GM15510 (cell line): ENCODE data around the gene CFAP52.

ENCODE experiments used
- POLR2A ChIP-seq: IDR thresholded peaks from 3 replicates; pipeline ENCODE4 v1.6.1; 2011; ENCODE audit warnings: borderline replicate concordance; ENCODE audit not compliant: insufficient read length; ENCODE audit errors: extremely low read depth

Gene CFAP52

GRCh38 chr17:9557161-9557755, 19.2 kb upstream of the CFAP52 start:
- TF ChIP-seq POLR2A: no peak

- TF ChIP-seq POLR2A: no peak
These were observed 18.6 kb upstream of the CFAP52 start for GRCh38 chr17:9557857-9558256.

GRCh38 chr17:9564104-9564503, 12.3 kb upstream of the CFAP52 start:
- no peak for TF ChIP-seq POLR2A

GRCh38 chr17:9566067-9566466, 10.4 kb upstream of the CFAP52 start:
- TF ChIP-seq POLR2A: no peak

GRCh38 chr17:9568004-9568403, 8.4 kb upstream of the CFAP52 start:
- no peak for TF ChIP-seq POLR2A

GRCh38 chr17:9568957-9569588, 7.4 kb upstream of the CFAP52 start:
- TF ChIP-seq POLR2A: no peak

- TF ChIP-seq POLR2A: no peak
These were observed 5.2 kb upstream of the CFAP52 start for GRCh38 chr17:9571201-9571600.

GRCh38 chr17:9575381-9576101, 901 bp upstream of the CFAP52 start, which contains the start of gene STX8:
STX8 (minus strand) TSS chr17:9575820; CDS start chr17:9575808, 12 bp downstream.
- peak; percentile 49 for TF ChIP-seq POLR2A

GRCh38 chr17:9577373-9577709, 899 bp downstream of the CFAP52 start:
- TF ChIP-seq POLR2A: no peak

- TF ChIP-seq POLR2A: no peak
These were observed 11.7 kb downstream of the CFAP52 start for GRCh38 chr17:9587969-9588656.

- no peak for TF ChIP-seq POLR2A
These were observed 17.6 kb downstream of the CFAP52 start for GRCh38 chr17:9594065-9594464.

GRCh38 chr17:9598661-9599060, 22.2 kb downstream of the CFAP52 start:
- TF ChIP-seq POLR2A: no peak

- TF ChIP-seq POLR2A: no peak
These were observed 30.0 kb downstream of the CFAP52 start for GRCh38 chr17:9606453-9606852.

GRCh38 chr17:9611557-9611956, 35.1 kb downstream of the CFAP52 start:
- no peak for TF ChIP-seq POLR2A

- no peak for TF ChIP-seq POLR2A
These were observed 35.6 kb downstream of the CFAP52 start for GRCh38 chr17:9612006-9612405.
